Neutrophil (primary cell): Measurements from ENCODE around the gene TUBB6.

Experiments
- H3K27ac ChIP-seq: fragments of 200-600 bp; sonication (generic); 2 replicates; pipeline ENCODE4 v1.5.1; 2016; ENCODE audit warnings: mild to moderate bottlenecking, moderate library complexity
- H3K27me3 ChIP-seq: fragments of 200-600 bp; sonication (generic); 2 replicates; pipeline ENCODE4 v1.6.0; 2016; ENCODE audit warnings: mild to moderate bottlenecking
- H3K36me3 ChIP-seq: fragments of 200-600 bp; sonication (generic); 2 replicates; pipeline ENCODE4 v1.5.1; 2017
- H3K4me1 ChIP-seq, 2 experiments: fragments of 200-600 bp in 1 of 2; sonication (generic) in 1 of 2; 1 replicate in 1 of 2; 2 replicates in 1 of 2; pipeline versions ENCODE4 v1.5.1 to v1.6.1; 2013 to 2016; ENCODE audit warnings: low read depth in 1 of 2, low read length in 1 of 2, mild to moderate bottlenecking in 1 of 2, moderate library complexity in 1 of 2; ENCODE audit not compliant: control insufficient read depth in 1 of 2, insufficient read depth in 1 of 2
- H3K4me3 ChIP-seq, 2 experiments: fragments of 200-600 bp in 1 of 2; sonication (generic) in 1 of 2; 1 replicate in 1 of 2; 2 replicates in 1 of 2; pipeline ENCODE4 v1.5.1; 2013 to 2016; ENCODE audit warnings: low read depth in 1 of 2, low read length in 1 of 2, mild to moderate bottlenecking in 1 of 2, moderate library complexity in 1 of 2
- H3K9me3 ChIP-seq: fragments of 200-600 bp; sonication (generic); 2 replicates; pipeline ENCODE4 v1.5.1; 2016
- TF ChIP-seq, protein P1 (sequence below): fragments of 200-600 bp; sonication (generic); IDR thresholded peaks from 2 replicates; pipeline ENCODE4 v1.5.1; 2016; ENCODE audit warnings: antibody characterized with exemption

TUBB6 gene

DNA sequence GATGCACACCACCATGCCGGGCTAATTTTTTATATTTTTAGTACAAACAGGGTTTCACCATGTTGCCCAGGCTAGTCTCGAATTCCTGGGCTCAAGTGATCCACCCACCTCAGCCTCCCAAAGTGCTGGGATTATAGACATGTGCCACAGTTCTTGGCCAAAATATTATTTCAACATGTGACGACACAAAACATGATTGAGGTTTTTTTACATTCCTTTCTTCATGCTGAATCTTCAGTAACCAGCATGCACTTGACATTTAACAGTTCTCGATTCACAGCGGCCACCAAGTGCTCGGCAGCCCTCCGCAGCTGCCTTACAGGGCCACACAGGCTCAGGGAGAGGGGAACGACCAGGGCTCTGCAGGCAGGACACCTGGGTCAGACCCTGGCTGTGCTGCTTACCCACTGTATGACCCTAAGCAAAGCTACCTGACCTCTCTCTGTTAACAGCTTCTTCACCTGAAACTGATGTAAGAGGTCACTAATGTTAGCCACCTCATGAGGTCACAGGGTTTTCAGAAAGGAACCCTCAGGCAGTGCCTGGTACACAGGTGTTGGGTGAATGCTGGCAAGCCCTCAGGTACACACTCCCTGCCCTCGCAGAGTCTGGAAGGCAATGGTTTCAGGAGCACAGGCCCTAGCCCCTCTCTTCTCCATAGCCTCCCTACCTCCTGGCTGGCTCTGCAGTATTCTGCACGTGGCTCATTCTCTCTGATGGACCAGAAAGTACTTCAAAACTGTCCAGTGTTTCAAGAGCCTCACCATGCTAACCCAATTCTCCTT, 25.7 kb downstream of the TUBB6 start:
- Histone ChIP-seq H3K9me3 (no peaks in the 10 kb centered on the region), H3K4me3 (no peak overlapping the region), H3K36me3 (peaks cover 42% of the 10 kb centered on the region), H3K4me1 (no peaks in the 10 kb centered on the region), H3K27me3 (no peaks in the 10 kb centered on the region), H3K27ac (no peak overlapping the region)
- TF ChIP-seq, protein P1, sequence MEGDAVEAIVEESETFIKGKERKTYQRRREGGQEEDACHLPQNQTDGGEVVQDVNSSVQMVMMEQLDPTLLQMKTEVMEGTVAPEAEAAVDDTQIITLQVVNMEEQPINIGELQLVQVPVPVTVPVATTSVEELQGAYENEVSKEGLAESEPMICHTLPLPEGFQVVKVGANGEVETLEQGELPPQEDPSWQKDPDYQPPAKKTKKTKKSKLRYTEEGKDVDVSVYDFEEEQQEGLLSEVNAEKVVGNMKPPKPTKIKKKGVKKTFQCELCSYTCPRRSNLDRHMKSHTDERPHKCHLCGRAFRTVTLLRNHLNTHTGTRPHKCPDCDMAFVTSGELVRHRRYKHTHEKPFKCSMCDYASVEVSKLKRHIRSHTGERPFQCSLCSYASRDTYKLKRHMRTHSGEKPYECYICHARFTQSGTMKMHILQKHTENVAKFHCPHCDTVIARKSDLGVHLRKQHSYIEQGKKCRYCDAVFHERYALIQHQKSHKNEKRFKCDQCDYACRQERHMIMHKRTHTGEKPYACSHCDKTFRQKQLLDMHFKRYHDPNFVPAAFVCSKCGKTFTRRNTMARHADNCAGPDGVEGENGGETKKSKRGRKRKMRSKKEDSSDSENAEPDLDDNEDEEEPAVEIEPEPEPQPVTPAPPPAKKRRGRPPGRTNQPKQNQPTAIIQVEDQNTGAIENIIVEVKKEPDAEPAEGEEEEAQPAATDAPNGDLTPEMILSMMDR, result no peak

DNA sequence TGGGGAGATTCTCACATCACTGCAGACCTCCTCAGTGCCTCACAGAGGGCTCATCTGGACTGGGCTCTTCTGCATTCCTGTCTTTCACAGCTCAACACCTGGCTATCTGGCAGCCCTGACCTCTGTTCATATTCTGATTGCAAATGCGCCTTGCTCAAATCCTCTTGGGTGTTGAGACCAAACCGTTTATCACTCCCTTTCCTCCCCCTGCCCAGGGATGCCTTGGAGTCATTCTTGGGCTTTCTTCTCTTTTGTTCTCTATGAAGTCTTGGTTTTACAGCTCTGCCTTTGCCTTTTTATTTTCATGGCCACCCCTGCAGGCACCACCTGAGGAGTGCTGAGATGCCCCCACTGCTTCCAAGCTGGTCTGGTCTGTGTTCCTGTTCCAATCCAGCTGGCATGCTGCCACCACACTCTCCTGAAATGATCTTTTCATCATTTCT, 26.3 kb downstream of the TUBB6 start:
- no peak overlapping the region for H3K4me3 ChIP-seq
- H3K27me3 ChIP-seq, result no peaks in the 10 kb centered on the region
- H3K36me3 ChIP-seq, result peaks cover 37% of the 10 kb centered on the region
- no peaks in the 10 kb centered on the region for H3K9me3 ChIP-seq
- no peak overlapping the region for H3K27ac ChIP-seq
- H3K4me1 ChIP-seq, result no peaks in the 10 kb centered on the region
- TF ChIP-seq, protein P1, result no peak

DNA sequence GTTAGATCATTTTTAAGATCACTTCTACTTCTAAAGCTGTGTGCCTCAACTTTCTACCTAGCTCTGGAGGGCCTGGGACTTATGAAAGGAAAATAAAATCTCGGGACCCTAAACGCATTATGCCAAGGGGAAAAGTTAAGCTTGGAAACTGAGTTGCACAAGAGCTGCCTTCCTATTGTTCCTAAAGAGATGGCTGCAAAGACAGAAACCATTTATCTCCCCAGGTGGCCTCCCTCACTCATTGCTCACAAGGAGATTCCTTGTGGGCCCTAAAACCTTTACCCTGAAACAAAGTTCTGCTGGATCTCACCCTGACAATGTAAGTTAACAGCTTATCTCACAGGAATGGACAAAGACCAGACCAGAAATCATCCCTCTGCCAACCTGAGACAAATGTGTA, 26.8 kb downstream of the TUBB6 start:
- TF ChIP-seq, protein P1, result no peak
- Histone ChIP-seq H3K27me3 (no peaks in the 10 kb centered on the region), H3K9me3 (no peaks in the 10 kb centered on the region), H3K27ac (no peak overlapping the region), H3K4me1 (no peaks in the 10 kb centered on the region), H3K36me3 (peaks cover 37% of the 10 kb centered on the region), H3K4me3 (no peak overlapping the region)

DNA sequence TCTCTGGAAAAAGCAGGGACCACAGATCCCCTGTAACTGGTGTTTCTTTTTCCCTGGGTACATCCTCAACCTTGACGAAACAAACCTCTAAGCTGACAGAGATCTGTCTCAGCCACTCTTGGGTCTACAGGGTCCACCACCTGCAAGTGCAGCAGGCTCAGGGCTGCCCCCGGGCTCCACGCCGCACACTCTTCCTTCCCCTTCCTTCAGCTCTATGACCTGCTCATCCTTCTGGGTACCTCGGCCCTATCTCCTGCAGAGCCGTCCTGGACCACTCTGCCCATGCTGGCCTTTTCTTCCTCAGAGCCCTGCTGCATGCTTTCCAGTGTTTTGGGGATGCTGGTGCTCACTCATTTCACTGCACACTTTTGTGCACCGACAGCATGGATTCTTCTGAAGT, 27.5 kb downstream of the TUBB6 start:
- no peak overlapping the region for H3K27ac ChIP-seq
- peaks cover 42% of the 10 kb centered on the region for H3K36me3 ChIP-seq
- H3K4me1 ChIP-seq, result no peaks in the 10 kb centered on the region
- no peaks in the 10 kb centered on the region for H3K9me3 ChIP-seq
- H3K4me3 ChIP-seq, result no peak overlapping the region
- TF ChIP-seq, protein P1, result no peak
- H3K27me3 ChIP-seq, result no peaks in the 10 kb centered on the region

DNA sequence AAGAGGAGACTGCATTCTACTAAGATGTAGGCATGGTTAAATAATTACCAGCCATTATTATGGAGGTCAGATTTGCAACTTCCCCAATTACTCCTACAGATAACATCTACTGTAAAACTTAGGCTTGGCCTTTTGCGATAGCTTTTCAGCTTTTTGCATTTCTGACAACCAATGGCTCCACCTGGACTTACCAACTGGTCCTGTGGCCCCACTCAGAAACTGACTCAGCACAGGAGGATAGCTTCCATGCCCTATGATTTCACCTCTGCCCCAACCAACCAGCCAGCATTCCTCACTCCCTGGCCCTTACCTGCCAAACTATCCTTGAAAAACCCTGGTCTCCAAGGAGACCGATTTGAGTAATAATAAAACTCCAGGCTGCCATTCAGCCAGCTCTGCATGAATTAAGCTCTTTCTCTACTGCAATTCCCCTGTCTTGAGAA, 28.2 kb downstream of the TUBB6 start:
- Histone ChIP-seq H3K9me3 (no peaks in the 10 kb centered on the region), H3K4me3 (no peak overlapping the region), H3K27ac (no peak overlapping the region), H3K36me3 (peaks cover 42% of the 10 kb centered on the region), H3K4me1 (no peaks in the 10 kb centered on the region), H3K27me3 (no peaks in the 10 kb centered on the region)
- TF ChIP-seq, protein P1, result no peak
